ENCODE data around the gene LEMD3. TPM values are rescaled to one million over a fixed set of nuclear protein-coding genes. Genes with fewer than 3 reads are reported as not detected.
A peak's percentile ranks its signal among the peaks of the same experiment; 100 is the strongest.

Gene LEMD3
- total RNA-seq, 2 experiments from 2014 or later = 67.1 to 68.8 TPM

DNA sequence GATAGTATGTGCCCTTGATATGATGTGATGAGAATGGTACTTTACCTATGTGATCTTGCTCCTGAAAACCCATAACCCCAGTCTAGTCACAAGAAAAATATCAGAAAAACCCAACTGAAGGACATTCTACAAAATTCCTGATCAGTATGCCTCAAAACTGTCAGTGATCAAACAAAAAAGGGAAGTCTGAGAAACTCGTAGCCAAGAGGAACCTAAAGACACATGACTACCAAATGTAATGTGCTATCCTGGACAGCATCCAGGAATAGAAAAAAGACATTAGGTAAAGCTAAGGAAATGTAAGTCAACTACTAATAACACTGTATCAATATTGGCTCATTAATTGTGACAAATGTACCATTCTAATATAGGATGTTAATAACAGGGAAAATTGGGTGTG is 44.1 kb upstream of the LEMD3 start:
- Histone ChIP-seq H3K27ac (ENCODE audit: low read depth in 1 of 2, low read length in 2 of 2) (no peak overlapping the region), H3K27me3 (ENCODE audit: control insufficient read depth in 1 of 2, insufficient read depth in 2 of 2, low read length in 2 of 2) (peaks cover 30 to 42% of the 10 kb centered on the region in 2 experiments), H3K36me3 (ENCODE audit: insufficient read depth, low read length) (no peaks in the 10 kb centered on the region), H3K4me1 (ENCODE audit: insufficient read depth, low read length) (peaks cover 12% of the 10 kb centered on the region), H3K4me3 (ENCODE audit: low read length) (no peak overlapping the region), H3K9me3 (ENCODE audit: control insufficient read depth in 1 of 2, insufficient read depth in 1 of 2, low read length in 2 of 2) (peaks cover 0 to 9% of the 10 kb centered on the region in 2 experiments)
- Mint-ChIP-seq H3K4me1 (ENCODE audit: low read depth) (no peaks in the 10 kb centered on the region), H3K36me3 (ENCODE audit: low read depth) (no peaks in the 10 kb centered on the region), H3K27ac (no peak overlapping the region), H3K4me3 (no peak overlapping the region), H3K9me3 (no peaks in the 10 kb centered on the region), H3K27me3 (peaks cover 33% of the 10 kb centered on the region)
- TF ChIP-seq CTCF (IDR thresholded peaks at IDR 0.05) = no peak
- ATAC-seq (ENCODE audit: poor library complexity) (no peak), DNase-seq (no peak)
- intact Hi-C loops (cut with DNase I, micrococcal nuclease) = loop anchor here in 1 of 2 experiments (5.0 kb wide), 1 partner anchor 42 kb away; the partner anchor contains the start of gene LEMD3
- ChIA-PET CTCF (no interaction called here), POLR2A (no interaction called here)

DNA sequence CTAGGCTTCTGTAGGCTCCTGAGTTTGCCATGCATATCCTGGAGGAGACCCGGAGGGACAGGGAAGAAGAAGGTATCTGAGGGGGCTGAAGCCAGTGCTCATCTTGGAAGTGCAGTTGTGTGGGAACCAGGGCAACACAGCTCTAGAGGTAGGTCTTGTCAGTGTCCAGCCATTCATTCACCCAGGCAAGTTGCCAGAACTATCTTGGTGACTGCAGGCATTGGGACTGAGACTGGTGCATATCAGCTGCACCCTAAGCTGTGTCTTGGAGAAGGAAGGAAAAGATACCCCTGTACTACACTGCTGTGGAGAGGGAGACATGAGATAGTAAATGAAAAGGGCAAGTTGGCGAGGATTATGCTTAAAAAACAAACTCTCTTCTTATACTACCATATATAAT is 43.4 kb upstream of the LEMD3 start:
- no peak overlapping the region for H3K4me3 Mint-ChIP-seq
- intact Hi-C loops (cut with DNase I, micrococcal nuclease) = loop anchor here in 1 of 2 experiments (5.0 kb wide), 1 partner anchor 41 kb away; the partner anchor contains the start of gene LEMD3
- H3K36me3 Mint-ChIP-seq (ENCODE audit: low read depth) = no peaks in the 10 kb centered on the region
- no peak overlapping the region for H3K27ac Mint-ChIP-seq
- no peak overlapping the region for H3K4me3 ChIP-seq (ENCODE audit: low read length)
- H3K27me3 Mint-ChIP-seq = peaks cover 28% of the 10 kb centered on the region
- ChIA-PET POLR2A (no interaction called here), CTCF (no interaction called here)
- no peaks in the 10 kb centered on the region for H3K9me3 Mint-ChIP-seq
- H3K27ac ChIP-seq (ENCODE audit: low read depth in 1 of 2, low read length in 2 of 2) = no peak overlapping the region
- H3K9me3 ChIP-seq (ENCODE audit: control insufficient read depth in 1 of 2, insufficient read depth in 1 of 2, low read length in 2 of 2) = peaks cover 0 to 7% of the 10 kb centered on the region in 2 experiments
- H3K4me1 Mint-ChIP-seq (ENCODE audit: low read depth) = no peaks in the 10 kb centered on the region
- peaks cover 25 to 38% of the 10 kb centered on the region in 2 experiments for H3K27me3 ChIP-seq (ENCODE audit: control insufficient read depth in 1 of 2, insufficient read depth in 2 of 2, low read length in 2 of 2)
- ATAC-seq (ENCODE audit: poor library complexity) (no peak), DNase-seq (no peak)
- no peaks in the 10 kb centered on the region for H3K36me3 ChIP-seq (ENCODE audit: insufficient read depth, low read length)
- TF ChIP-seq CTCF (IDR thresholded peaks at IDR 0.05) = no peak
- peaks cover 9% of the 10 kb centered on the region for H3K4me1 ChIP-seq (ENCODE audit: insufficient read depth, low read length)

- DNase-seq = peak in 1 of 14 experiments; percentile 13
- H3K27me3 ChIP-seq (ENCODE audit: control insufficient read depth in 1 of 2, insufficient read depth in 2 of 2, low read length in 2 of 2) = peaks cover 21 to 38% of the 10 kb centered on the region in 2 experiments
- H3K4me1 ChIP-seq (ENCODE audit: insufficient read depth, low read length) = peaks cover 4% of the 10 kb centered on the region
- H3K27ac ChIP-seq (ENCODE audit: low read depth in 1 of 2, low read length in 2 of 2) = no peak overlapping the region
- Mint-ChIP-seq H3K9me3 (no peaks in the 10 kb centered on the region), H3K4me3 (no peak overlapping the region), H3K27ac (no peak overlapping the region), H3K4me1 (ENCODE audit: low read depth) (no peaks in the 10 kb centered on the region), H3K27me3 (peaks cover 33% of the 10 kb centered on the region), H3K36me3 (ENCODE audit: low read depth) (no peaks in the 10 kb centered on the region)
- intact Hi-C loops (cut with DNase I, micrococcal nuclease) = loop anchor here in 1 of 2 experiments (5.0 kb wide), 1 partner anchor 41 kb away; the partner anchor contains the start of gene LEMD3
- H3K36me3 ChIP-seq (ENCODE audit: insufficient read depth, low read length) = no peaks in the 10 kb centered on the region
- ChIA-PET POLR2A (no interaction called here), CTCF (no interaction called here)
- peaks cover 0 to 4% of the 10 kb centered on the region in 2 experiments for H3K9me3 ChIP-seq (ENCODE audit: control insufficient read depth in 1 of 2, insufficient read depth in 1 of 2, low read length in 2 of 2)
- H3K4me3 ChIP-seq (ENCODE audit: low read length) = no peak overlapping the region
- no peak for TF ChIP-seq CTCF (IDR thresholded peaks at IDR 0.05)
- ATAC-seq (ENCODE audit: poor library complexity) = no peak
Observed at GRCh38 chr12:65126482-65126881, 42.9 kb upstream of the LEMD3 start.
